H1 (cell line): ENCODE data around the gene GPC6. TPM values are rescaled to one million over a fixed set of nuclear protein-coding genes. Genes with fewer than 3 reads are reported as not detected.

Source experiments
- CTCF ChIA-PET: fragments of 300-600 bp; sonication (Branson Sonifier 250); formaldehyde crosslinking; loops from one replicate; lab custom pipeline; 2021; ENCODE audit not compliant: partially characterized antibody; lab: Charles Lee
- POLR2A ChIA-PET: fragments of 300-600 bp; sonication (Branson Sonifier 250); formaldehyde crosslinking; loops from one replicate; lab custom pipeline; 2021; ENCODE audit warnings: inconsistent platforms; ENCODE audit not compliant: partially characterized antibody; lab: Charles Lee
- DNase-seq, 2 experiments: peaks; one replicate each; pipeline versions ENCODE4 v3.0.0 to v3.0.0-alpha.2; 2010 to 2022; ENCODE audit warnings: low spot score in 2 of 2, low read depth in 1 of 2, mixed read lengths in 1 of 2
- FAIRE-seq: peaks from 2 replicates; lab custom pipeline; 2011; peaks lifted over from hg19 to GRCh38; lab: Jason Lieb, UNC
- H2AFZ ChIP-seq: 2 replicates; pipeline ENCODE4 v1.8.1; 2012; ENCODE audit warnings: low read length, inconsistent platforms
- H2AK5ac ChIP-seq: 2 replicates; pipeline ENCODE4 v1.6.1; 2013; ENCODE audit warnings: low read depth, low read length
- H2BK120ac ChIP-seq: replicated peaks from 2 replicates; pipeline ENCODE3; 2013; ENCODE audit warnings: low read depth, low read length, inconsistent platforms
- H2BK12ac ChIP-seq: 2 replicates; pipeline ENCODE4 v1.6.1; 2013; ENCODE audit warnings: low read depth, low read length
- H2BK15ac ChIP-seq: 2 replicates; pipeline ENCODE4 v1.6.1; 2013; ENCODE audit warnings: low read length
- H2BK20ac ChIP-seq: 2 replicates; pipeline ENCODE4 v1.6.1; 2013; ENCODE audit warnings: low read length
- H2BK5ac ChIP-seq: 2 replicates; pipeline ENCODE4 v1.6.1; 2013; ENCODE audit warnings: low read depth, low read length
- H3K14ac ChIP-seq: 2 replicates; pipeline ENCODE4 v1.6.1; 2013; ENCODE audit warnings: inconsistent platforms; ENCODE audit not compliant: insufficient read length
- H3K18ac ChIP-seq: 2 replicates; pipeline ENCODE4 v1.6.1; 2013; ENCODE audit warnings: low read length; ENCODE audit errors: extremely low read depth
- H3K23ac ChIP-seq: 2 replicates; pipeline ENCODE4 v1.6.1; 2013; ENCODE audit warnings: inconsistent platforms; ENCODE audit not compliant: insufficient read length
- H3K23me2 ChIP-seq: 2 replicates; pipeline ENCODE4 v1.6.1; 2013; ENCODE audit warnings: low read depth, low read length
- H3K27ac ChIP-seq: 2 replicates; pipeline ENCODE4 v1.6.1; 2011; ENCODE audit warnings: low read depth, low read length, inconsistent platforms
- H3K27me3 ChIP-seq, 4 experiments: replicated peaks in 1 of 4; 1 replicate in 1 of 4; 2 replicates in 3 of 4; pipeline versions ENCODE4 v1.6.1 to v1.8.1; 2011 to 2013; ENCODE audit warnings: low read length in 3 of 4, mild to moderate bottlenecking in 3 of 4, inconsistent platforms in 2 of 4, mixed read lengths in 2 of 4, moderate library complexity in 1 of 4; ENCODE audit not compliant: control insufficient read depth in 3 of 4, insufficient read depth in 3 of 4; ENCODE audit errors: extremely low read depth in 1 of 4
- H3K36me3 ChIP-seq, 4 experiments: 2 replicates each; pipeline versions ENCODE4 v1.6.1 to v1.8.1; 2011 to 2013; ENCODE audit warnings: mild to moderate bottlenecking in 4 of 4, low read length in 3 of 4, moderate library complexity in 2 of 4, control low read depth in 1 of 4, inconsistent platforms in 1 of 4; ENCODE audit not compliant: insufficient read depth in 4 of 4, control insufficient read depth in 2 of 4
- H3K4ac ChIP-seq: replicated peaks from 2 replicates; pipeline ENCODE3; 2013; ENCODE audit warnings: low read length, low read depth, mixed read lengths, inconsistent platforms; ENCODE audit not compliant: insufficient read length
- H3K4me1 ChIP-seq, 4 experiments: replicated peaks in 1 of 4; 1 replicate in 1 of 4; 2 replicates in 3 of 4; pipeline versions ENCODE4 v1.6.1 to v1.8.1; 2011 to 2013; ENCODE audit warnings: low read length in 3 of 4, inconsistent platforms in 2 of 4, mixed read lengths in 1 of 4; ENCODE audit not compliant: insufficient read depth in 4 of 4, control insufficient read depth in 3 of 4
- H3K4me2 ChIP-seq, 2 experiments: 2 replicates each; pipeline versions ENCODE4 v1.6.1 to v1.8.1; 2011 to 2013; ENCODE audit warnings: low read depth in 2 of 2, low read length in 2 of 2, control low read depth in 1 of 2, inconsistent platforms in 1 of 2, mild to moderate bottlenecking in 1 of 2; ENCODE audit not compliant: insufficient read depth in 1 of 2
- H3K4me3 ChIP-seq, 4 experiments: fragments of 200-600, 300-600 bp in 1 of 4; sonication (generic), shearing (Covaris generic), sonication (Bioruptor Twin) in 1 of 4; 2 replicates each; pipeline versions ENCODE4 v1.5.1 to v1.8.1; 2011 to 2016; ENCODE audit warnings: low read length in 4 of 4, low read depth in 3 of 4, control low read depth in 2 of 4, inconsistent platforms in 2 of 4, mild to moderate bottlenecking in 2 of 4, mixed read lengths in 1 of 4, moderate library complexity in 1 of 4; ENCODE audit not compliant: insufficient read depth in 2 of 4; ENCODE audit errors: extremely low read depth in 1 of 4
- H3K56ac ChIP-seq: replicated peaks from 2 replicates; pipeline ENCODE3; 2013; ENCODE audit warnings: low read depth, mild to moderate bottlenecking, mixed read lengths, low read length, inconsistent platforms; ENCODE audit not compliant: insufficient read length
- H3K79me1 ChIP-seq: 2 replicates; pipeline ENCODE4 v1.6.1; 2013; ENCODE audit warnings: low read depth, low read length, control low read depth
- H3K79me2 ChIP-seq, 2 experiments: 2 replicates each; pipeline versions ENCODE4 v1.6.1 to v1.8.1; 2012 to 2013; ENCODE audit warnings: low read length in 2 of 2, mild to moderate bottlenecking in 2 of 2, inconsistent platforms in 1 of 2; ENCODE audit not compliant: insufficient read depth in 2 of 2, control insufficient read depth in 1 of 2
- H3K9ac ChIP-seq, 4 experiments: replicated peaks in 1 of 4; 1 replicate in 1 of 4; 2 replicates in 3 of 4; pipeline versions ENCODE4 v1.6.1 to v1.8.1; 2011 to 2013; ENCODE audit warnings: low read depth in 3 of 4, low read length in 3 of 4, control low read depth in 2 of 4, mild to moderate bottlenecking in 2 of 4, moderate library complexity in 2 of 4, inconsistent platforms in 1 of 4; ENCODE audit errors: extremely low read depth in 1 of 4
- H3K9me3 ChIP-seq, 2 experiments: 2 replicates each; pipeline versions ENCODE4 v1.6.1 to v1.8.1; 2012 to 2013; ENCODE audit warnings: mild to moderate bottlenecking in 2 of 2, moderate library complexity in 2 of 2, control low read depth in 1 of 2, inconsistent platforms in 1 of 2, low read depth in 1 of 2, low read length in 1 of 2, mixed read lengths in 1 of 2; ENCODE audit not compliant: insufficient read depth in 2 of 2
- H4K20me1 ChIP-seq, 2 experiments: replicated peaks in 1 of 2; 2 replicates each; pipeline versions ENCODE3 to v1.8.1; 2011 to 2013; ENCODE audit warnings: inconsistent platforms in 2 of 2, low read length in 2 of 2, mild to moderate bottlenecking in 1 of 2; ENCODE audit not compliant: insufficient read depth in 2 of 2, control insufficient read depth in 1 of 2
- H4K5ac ChIP-seq: 2 replicates; pipeline ENCODE4 v1.6.1; 2013; ENCODE audit warnings: low read length, low read depth, mixed read lengths, inconsistent platforms; ENCODE audit not compliant: insufficient read length
- H4K8ac ChIP-seq: 2 replicates; pipeline ENCODE4 v1.8.0; 2013; ENCODE audit warnings: mild to moderate bottlenecking, moderate library complexity, low read length, inconsistent platforms; ENCODE audit not compliant: insufficient read depth; ENCODE audit errors: extremely low read depth
- H4K91ac ChIP-seq: replicated peaks from 2 replicates; pipeline ENCODE3; 2013; ENCODE audit warnings: low read length, mixed read lengths, inconsistent platforms; ENCODE audit not compliant: insufficient read length
- EGR1 ChIP-seq: IDR thresholded peaks from 2 replicates; pipeline ENCODE4 v1.6.1; 2011; ENCODE audit warnings: low read depth, low read length, borderline replicate concordance
- NRF1 ChIP-seq: IDR thresholded peaks from 2 replicates; pipeline ENCODE4 v1.6.1; 2011; ENCODE audit warnings: mild to moderate bottlenecking, low read depth, low read length, improper control_type of control experiment
- WGBS, 2 experiments: shearing (Covaris generic) in 1 of 2; methylation state at CpG; one replicate each; pipeline versions ENCODE4 v1.1.6 to v1.1.7; 2013 to 2015; ENCODE audit warnings: low lambda C conversion rate in 2 of 2, mixed read lengths in 2 of 2, inconsistent platforms in 1 of 2, low coverage in 1 of 2, missing lambda C conversion rate in 1 of 2; ENCODE audit not compliant: insufficient replicate concordance in 2 of 2, insufficient coverage in 1 of 2, insufficient read length in 1 of 2; ENCODE audit errors: extremely low coverage in 1 of 2, missing lambda C conversion rate in 1 of 2; 5-methylcytosine and 5-hydroxymethylcytosine counted together
- polyA plus RNA-seq, 7 experiments: library from polyadenylated mRNA; depleted of rRNA in 3 of 7; stranded (reverse) in 5 of 7; unstranded in 2 of 7; fragments of >200 nt in 5 of 7; fragments of 200-250 nt in 2 of 7; gene quantifications; 1 replicate in 5 of 7; 2 replicates in 1 of 7; 4 replicates in 1 of 7; pipeline versions ENCODE4 v1.2.1 to v1.2.3, GENCODE V29; 2011 to 2013; ENCODE audit warnings: missing spikeins in 2 of 7, mixed read lengths in 2 of 7
- total RNA-seq: library from RNA; stranded (reverse); fragmentation: NEBNext Ultra II Directional; extraction: Animal tissue kit (Norgen Biotek cat#: 25700); gene quantifications from 2 replicates; pipeline ENCODE4 v1.2.1, GENCODE V29; 2021

The GPC6 gene
- total and polyA plus RNA-seq, 2 of the 8 experiments (the other 6 are each of a cell fraction or from before 2014, with no cell fraction given), result 5.4 to 12.0 TPM

- Histone ChIP-seq H3K79me2 (no peaks in the 10 kb centered on the region), H4K91ac (no peak overlapping the region), H3K23me2 (no peaks in the 10 kb centered on the region), H4K8ac (no peak overlapping the region), H3K4ac (no peak overlapping the region), H2BK15ac (no peak overlapping the region), H4K5ac (no peak overlapping the region), H2AK5ac (no peak overlapping the region), H3K27ac (no peak overlapping the region), H3K56ac (no peak overlapping the region), H2BK12ac (no peak overlapping the region), H3K27me3 (no peaks in the 10 kb centered on the region), H2BK5ac (no peak overlapping the region), H3K79me1 (no peaks in the 10 kb centered on the region), H2BK20ac (no peak overlapping the region), H3K18ac (no peak overlapping the region), H3K23ac (no peak overlapping the region), H3K4me1 (no peaks in the 10 kb centered on the region), H3K4me3 (no peak overlapping the region), H2AFZ (no peak overlapping the region), H3K36me3 (no peaks in the 10 kb centered on the region), H3K4me2 (no peak overlapping the region), H3K9ac (no peak overlapping the region), H3K9me3 (peaks cover 0 to 6% of the 10 kb centered on the region in 2 experiments; a peak in 2 of 4 replicates), H2BK120ac (no peak overlapping the region), H4K20me1 (no peaks in the 10 kb centered on the region), H3K14ac (no peak overlapping the region)
- DNase-seq, result no peak
- FAIRE-seq, result no peak
- ChIA-PET CTCF (interaction anchor here (0.6 to 1.5 kb wide), 5 partner anchors 11 to 209 kb away, joined by 3 to 4 read pairs (median 3); no protein-coding TSS in a partner anchor), POLR2A (no interaction called here)
- 65% methylated on average over 3 of the region's 3 CpGs; no CpG with 5 or more reads in 1 of the 2 experiments for WGBS, 2 experiments
- TF ChIP-seq NRF1 (no peak), EGR1 (no peak)
These were observed 1185.1 kb downstream of the GPC6 start for GRCh38 chr13:94411747-94412146.
